PC-3 (cell line): ENCODE data around the gene UFSP2. TPM values are rescaled to one million over a fixed set of nuclear protein-coding genes. Genes with fewer than 3 reads are reported as not detected.

ENCODE experiments used
- ATAC-seq: fragments of 200-7000 bp; cut with Tn5 transposase; 2 replicates; pipeline ENCODE4 v1.9.1; 2020; ENCODE audit warnings: mild to moderate bottlenecking, moderate library complexity
- BruUV-seq: library from RNA; stranded (reverse); fragments of 400-500 nt; replicated peaks from 2 replicates; lab custom pipeline; 2021; lab: Mats Ljungman, UMichigan
- CTCF ChIA-PET: fragments of 300-600 bp; sonication (Branson Sonifier 250); formaldehyde crosslinking; loops from one replicate; lab custom pipeline; 2022; ENCODE audit warnings: antibody characterized with exemption; lab: Charles Lee
- POLR2A ChIA-PET: fragments of 300-600 bp; sonication (Branson Sonifier 250); formaldehyde crosslinking; loops from one replicate; lab custom pipeline; 2022; ENCODE audit warnings: antibody characterized with exemption; ENCODE audit not compliant: unreplicated experiment; lab: Charles Lee
- DNase-seq: peaks from one replicate; pipeline ENCODE4 v3.0.0-alpha.2; 2015
- H2AFZ ChIP-seq: fragments of 300-600 bp; sonication (generic); 2 replicates; pipeline ENCODE4 v1.6.0; 2016; ENCODE audit warnings: antibody characterized with exemption, low read length
- H3F3A ChIP-seq: fragments of 300-600 bp; sonication (generic); one replicate; pipeline ENCODE4 v1.6.0; 2017; ENCODE audit warnings: antibody characterized with exemption, low read length, control low read depth, mild to moderate bottlenecking; ENCODE audit not compliant: unreplicated experiment
- H3K27ac ChIP-seq: fragments of 300-600 bp; sonication (generic); 2 replicates; pipeline ENCODE4 v1.5.1; 2016; ENCODE audit warnings: mild to moderate bottlenecking, low read length
- H3K27me3 ChIP-seq: fragments of 300-600 bp; sonication (generic); 2 replicates; pipeline ENCODE4 v1.6.1; 2016; ENCODE audit warnings: low read length, mixed read lengths
- H3K36me3 ChIP-seq: fragments of 300-600 bp; sonication (generic); 2 replicates; pipeline ENCODE4 v1.6.1; 2016; ENCODE audit warnings: low read depth, mixed run types, low read length, mixed read lengths
- H3K4me1 ChIP-seq: fragments of 300-600 bp; sonication (generic); 2 replicates; pipeline ENCODE4 v1.5.1; 2016; ENCODE audit warnings: low read length; ENCODE audit not compliant: insufficient read depth
- H3K4me2 ChIP-seq: fragments of 300-600 bp; sonication (generic); 2 replicates; pipeline ENCODE4 v1.6.0; 2016; ENCODE audit warnings: low read length
- H3K4me3 ChIP-seq: fragments of 300-600 bp; sonication (generic); 2 replicates; pipeline ENCODE4 v1.5.1; 2016; ENCODE audit warnings: mild to moderate bottlenecking, low read length, mixed read lengths
- H3K79me2 ChIP-seq: fragments of 300-600 bp; sonication (generic); 2 replicates; pipeline ENCODE4 v1.6.1; 2017; ENCODE audit warnings: low read length, mixed read lengths
- H3K9ac ChIP-seq: fragments of 300-600 bp; sonication (generic); 2 replicates; pipeline ENCODE4 v1.6.0; 2016; ENCODE audit warnings: mild to moderate bottlenecking, low read length
- H3K9me2 ChIP-seq: fragments of 300-600 bp; sonication (generic); replicated peaks from 2 replicates; pipeline ENCODE4 v1.6.1; 2016; ENCODE audit warnings: mixed run types, low read length, mixed read lengths
- H3K9me3 ChIP-seq: fragments of 300-600 bp; sonication (generic); 2 replicates; pipeline ENCODE4 v1.6.1; 2016; ENCODE audit warnings: low read length, mixed read lengths
- H4K20me1 ChIP-seq: fragments of 300-600 bp; sonication (generic); 2 replicates; pipeline ENCODE4 v1.6.1; 2016; ENCODE audit warnings: low read length, mixed read lengths
- CTCF ChIP-seq: fragments of 300-600 bp; sonication (generic); conservative IDR thresholded peaks from 2 replicates; pipeline ENCODE4 v1.5.1; 2017; ENCODE audit warnings: antibody characterized with exemption, low read depth, mild to moderate bottlenecking, low read length
- EZH2 ChIP-seq: fragments of 300-600 bp; sonication (generic); IDR thresholded peaks from one replicate; pipeline ENCODE4 v1.6.1; 2017; ENCODE audit warnings: antibody characterized with exemption, mild to moderate bottlenecking, low read length; ENCODE audit not compliant: unreplicated experiment
- EZH2phosphoT487 ChIP-seq: fragments of 300-600 bp; sonication (generic); IDR thresholded peaks from 2 replicates; pipeline ENCODE4 v1.6.1; 2018; ENCODE audit warnings: mild to moderate bottlenecking, antibody characterized with exemption, low read length, borderline replicate concordance
- intact Hi-C: fragments of 100-400 bp; cut with micrococcal nuclease; formaldehyde crosslinking; loops from 2 replicates; pipeline ENCODE4 v1.9.0; 2023
- total RNA-seq: library from RNA; depleted of rRNA; stranded (reverse); fragments of >200 nt; gene quantifications from 2 replicates; pipeline ENCODE4 v1.2.3, GENCODE V29; 2014

The UFSP2 gene
- total RNA-seq, 1 experiment from 2014 or later, result 27.0 TPM

- Histone ChIP-seq H3K27ac (no peak overlapping the region), H3K27me3 (no peaks in the 10 kb centered on the region), H3K79me2 (no peaks in the 10 kb centered on the region), H3K9ac (no peak overlapping the region), H3K9me3 (no peaks in the 10 kb centered on the region), H3K4me3 (no peak overlapping the region), H3K9me2 (no peaks in the 10 kb centered on the region), H3K36me3 (no peaks in the 10 kb centered on the region), H3F3A (no peaks in the 10 kb centered on the region), H2AFZ (no peak overlapping the region), H3K4me2 (no peak overlapping the region), H4K20me1 (no peaks in the 10 kb centered on the region), H3K4me1 (no peaks in the 10 kb centered on the region)
- ATAC-seq (no peak), DNase-seq (no peak)
- intact Hi-C loops, result no loop called here
- POLR2A ChIA-PET, result no interaction called here
- no TSS peak for BruUV-seq
- CTCF ChIA-PET, result no interaction called here
- TF ChIP-seq CTCF (no peak), EZH2phosphoT487 (no peak), EZH2 (no peak)
Measured at GRCh38 chr4:185374027-185374426, 51.7 kb downstream of the UFSP2 start.

GRCh38 chr4:185371702-185372101 is 54.1 kb downstream of the UFSP2 start:
- Histone ChIP-seq H3K27ac (no peak overlapping the region), H3K79me2 (no peaks in the 10 kb centered on the region), H2AFZ (no peak overlapping the region), H3K27me3 (no peaks in the 10 kb centered on the region), H3K4me3 (no peak overlapping the region), H3K9me2 (no peaks in the 10 kb centered on the region), H3K9ac (no peak overlapping the region), H3K36me3 (no peaks in the 10 kb centered on the region; the same call in 1 of the 2 replicates), H3F3A (no peaks in the 10 kb centered on the region), H3K9me3 (no peaks in the 10 kb centered on the region), H3K4me2 (no peak overlapping the region), H3K4me1 (no peaks in the 10 kb centered on the region), H4K20me1 (no peaks in the 10 kb centered on the region)
- no peak for TF ChIP-seq CTCF
- intact Hi-C loops, result no loop called here
- ChIA-PET CTCF (no interaction called here), POLR2A (no interaction called here)
- ATAC-seq, result no peak
- no peak for DNase-seq
- no TSS peak for BruUV-seq

- H3K4me2 ChIP-seq, result no peak overlapping the region
- no peaks in the 10 kb centered on the region for H3K27me3 ChIP-seq
- ChIA-PET POLR2A (no interaction called here), CTCF (no interaction called here)
- H3K4me1 ChIP-seq, result no peaks in the 10 kb centered on the region
- H3K36me3 ChIP-seq, result no peaks in the 10 kb centered on the region; the same call in 1 of the 2 replicates
- H3K27ac ChIP-seq, result no peak overlapping the region
- no peak overlapping the region for H2AFZ ChIP-seq
- ATAC-seq, result no peak
- no peaks in the 10 kb centered on the region for H4K20me1 ChIP-seq
- BruUV-seq, result no TSS peak
- H3K9me3 ChIP-seq, result no peaks in the 10 kb centered on the region
- no peak overlapping the region for H3K9ac ChIP-seq
- H3K79me2 ChIP-seq, result no peaks in the 10 kb centered on the region
- TF ChIP-seq EZH2 (no peak), CTCF (no peak), EZH2phosphoT487 (no peak)
- no peaks in the 10 kb centered on the region for H3F3A ChIP-seq
- H3K4me3 ChIP-seq, result no peak overlapping the region
- intact Hi-C loops, result no loop called here
- H3K9me2 ChIP-seq, result no peaks in the 10 kb centered on the region
- no peak for DNase-seq
Measured at GRCh38 chr4:185370268-185370949, 55.4 kb downstream of the UFSP2 start.
